Uterine smooth muscle cell (primary cell): ENCODE data around the gene SLC6A5. TPM values are rescaled to one million over a fixed set of nuclear protein-coding genes. Genes with fewer than 3 reads are reported as not detected.

Source experiments
- total RNA-seq: library from RNA; depleted of rRNA; stranded (reverse); fragments of >200 nt; gene quantifications from 2 replicates; pipeline ENCODE4 v1.2.3, GENCODE V29; 2014

The SLC6A5 gene
- not detected in 2 replicates for total RNA-seq

GRCh38 chr11:20599221-20600019 is at the start of gene SLC6A5:
Gene SLC6A5 (plus strand): TSS chr11:20599608. CDS start chr11:20599673, 65 bp downstream.

GRCh38 chr11:20668844-20669819 is 69.7 kb downstream of the SLC6A5 start, which contains the start of gene NELL1:
Gene NELL1 (plus strand): TSS chr11:20669586.

Other genes starting within 250 kb of the SLC6A5 start
- 25.2 and 43.4 TPM in 2 replicates for gene HTATIP2, start 235.9 kb upstream of the SLC6A5 start, total RNA-seq
- 19.0 and 22.4 TPM in 2 replicates for gene PRMT3, start 211.9 kb upstream of the SLC6A5 start, total RNA-seq
- not detected in 2 replicates for gene NELL1, start 70.0 kb downstream of the SLC6A5 start, total RNA-seq